Central memory CD8-positive, alpha-beta T cell (primary cell): ENCODE results near the gene ISL2.

Experiments
- ATAC-seq: fragments of 150-1000 bp; cut with Tn5 transposase; replicated peaks from 2 replicates; pipeline ENCODE4 v1.10.0; 2022; ENCODE audit warnings: mild to moderate bottlenecking, moderate FRiP score, moderate number of reproducible peaks; ENCODE audit not compliant: poor library complexity, severe bottlenecking; ENCODE audit errors: extremely low read depth
- DNase-seq, 2 donors: peaks; one replicate each; pipeline ENCODE4 v3.0.0; 2021; ENCODE audit warnings: low spot score in 2 of 2
- H3K27ac Mint-ChIP-seq: one replicate; pipeline ENCODE4 v1.8.0; 2022; ENCODE audit warnings: low read depth, mild to moderate bottlenecking, moderate library complexity, mixed read lengths
- H3K27me3 Mint-ChIP-seq: one replicate; pipeline ENCODE4 v1.8.0; 2022; ENCODE audit warnings: mixed read lengths
- H3K36me3 Mint-ChIP-seq: one replicate; pipeline ENCODE4 v1.8.0; 2022; ENCODE audit warnings: mild to moderate bottlenecking, moderate library complexity, mixed read lengths; ENCODE audit not compliant: insufficient read depth
- H3K4me1 Mint-ChIP-seq: one replicate; pipeline ENCODE4 v1.8.0; 2022; ENCODE audit warnings: mixed read lengths
- H3K4me3 Mint-ChIP-seq: one replicate; pipeline ENCODE4 v1.8.0; 2022; ENCODE audit warnings: mild to moderate bottlenecking, moderate library complexity, mixed read lengths
- H3K9me3 Mint-ChIP-seq: one replicate; pipeline ENCODE4 v1.8.0; 2022; ENCODE audit warnings: mixed read lengths

Gene ISL2

DNA sequence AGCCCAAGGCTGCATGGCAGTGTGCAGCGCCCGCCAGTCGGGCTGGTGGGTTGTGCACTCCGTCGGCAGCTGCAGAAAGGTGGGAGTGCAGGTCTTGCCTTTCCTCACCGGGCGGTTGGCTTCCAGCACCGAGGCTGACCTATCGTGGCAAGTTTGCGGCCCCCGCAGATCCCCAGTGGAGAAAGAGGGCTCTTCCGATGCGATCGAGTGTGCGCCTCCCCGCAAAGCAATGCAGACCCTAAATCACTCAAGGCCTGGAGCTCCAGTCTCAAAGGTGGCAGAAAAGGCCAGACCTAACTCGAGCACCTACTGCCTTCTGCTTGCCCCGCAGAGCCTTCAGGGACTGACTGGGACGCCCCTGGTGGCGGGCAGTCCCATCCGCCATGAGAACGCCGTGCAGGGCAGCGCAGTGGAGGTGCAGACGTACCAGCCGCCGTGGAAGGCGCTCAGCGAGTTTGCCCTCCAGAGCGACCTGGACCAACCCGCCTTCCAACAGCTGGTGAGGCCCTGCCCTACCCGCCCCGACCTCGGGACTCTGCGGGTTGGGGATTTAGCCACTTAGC is 4.3 kb downstream of the ISL2 start:
- H3K27ac Mint-ChIP-seq, result no peak overlapping the region
- DNase-seq, result peak in 1 of 2 donors; percentile 25
- peaks cover 94% of the 10 kb centered on the region for H3K27me3 Mint-ChIP-seq

DNA sequence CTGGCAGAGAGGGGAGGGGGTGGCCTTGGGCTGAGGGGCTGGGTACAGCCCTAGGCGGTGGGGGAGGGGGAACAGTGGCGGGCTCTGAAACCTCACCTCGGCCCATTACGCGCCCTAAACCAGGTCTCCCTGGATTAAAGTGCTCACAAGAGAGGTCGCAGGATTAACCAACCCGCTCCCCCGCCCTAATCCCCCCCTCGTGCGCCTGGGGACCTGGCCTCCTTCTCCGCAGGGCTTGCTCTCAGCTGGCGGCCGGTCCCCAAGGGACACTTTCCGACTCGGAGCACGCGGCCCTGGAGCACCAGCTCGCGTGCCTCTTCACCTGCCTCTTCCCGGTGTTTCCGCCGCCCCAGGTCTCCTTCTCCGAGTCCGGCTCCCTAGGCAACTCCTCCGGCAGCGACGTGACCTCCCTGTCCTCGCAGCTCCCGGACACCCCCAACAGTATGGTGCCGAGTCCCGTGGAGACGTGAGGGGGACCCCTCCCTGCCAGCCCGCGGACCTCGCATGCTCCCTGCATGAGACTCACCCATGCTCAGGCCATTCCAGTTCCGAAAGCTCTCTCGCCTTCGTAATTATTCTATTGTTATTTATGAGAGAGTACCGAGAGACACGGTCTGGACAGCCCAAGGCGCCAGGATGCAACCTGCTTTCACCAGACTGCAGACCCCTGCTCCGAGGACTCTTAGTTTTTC is 4.9 kb downstream of the ISL2 start:
- Mint-ChIP-seq H3K4me1 (peaks cover 61% of the 10 kb centered on the region), H3K4me3 (peak overlapping the region; percentile 82), H3K36me3 (peaks cover 23% of the 10 kb centered on the region), H3K9me3 (no peaks in the 10 kb centered on the region), H3K27ac (no peak overlapping the region), H3K27me3 (peaks cover 89% of the 10 kb centered on the region)
- no peak for DNase-seq
- ATAC-seq, result no peak

More for the DNA sequence above, 4.3 kb downstream of the ISL2 start:
- H3K4me1 Mint-ChIP-seq, result peaks cover 62% of the 10 kb centered on the region
- ATAC-seq, result peak; percentile 66
- H3K9me3 Mint-ChIP-seq, result no peaks in the 10 kb centered on the region
- peak overlapping the region; percentile 82 for H3K4me3 Mint-ChIP-seq
- H3K36me3 Mint-ChIP-seq, result peaks cover 24% of the 10 kb centered on the region

DNA sequence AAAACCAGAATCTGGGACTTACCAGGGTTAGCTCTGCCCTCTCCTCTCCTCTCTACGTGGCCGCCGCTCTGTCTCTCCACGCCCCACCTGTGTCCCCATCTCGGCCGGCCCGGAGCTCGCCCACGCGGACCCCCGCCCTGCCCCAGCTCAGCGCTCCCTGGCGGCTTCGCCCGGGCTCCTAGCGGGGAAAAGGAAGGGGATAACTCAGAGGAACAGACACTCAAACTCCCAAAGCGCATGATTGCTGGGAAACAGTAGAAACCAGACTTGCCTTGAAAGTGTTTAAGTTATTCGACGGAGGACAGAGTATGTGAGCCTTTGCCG is 5.4 kb downstream of the ISL2 start:
- Mint-ChIP-seq H3K9me3 (no peaks in the 10 kb centered on the region), H3K36me3 (peaks cover 19% of the 10 kb centered on the region), H3K4me3 (peak overlapping the region; percentile 82), H3K4me1 (peaks cover 56% of the 10 kb centered on the region), H3K27me3 (peaks cover 84% of the 10 kb centered on the region), H3K27ac (no peak overlapping the region)
- DNase-seq (no peak), ATAC-seq (no peak)

GRCh38 chr15:76342382-76343201 is 6.0 kb downstream of the ISL2 start:
- H3K27ac Mint-ChIP-seq, result no peak overlapping the region
- peaks cover 14% of the 10 kb centered on the region for H3K36me3 Mint-ChIP-seq
- DNase-seq (no peak), ATAC-seq (no peak)
- H3K27me3 Mint-ChIP-seq, result peaks cover 80% of the 10 kb centered on the region
- H3K4me1 Mint-ChIP-seq, result peaks cover 50% of the 10 kb centered on the region
- H3K4me3 Mint-ChIP-seq, result peak overlapping the region; percentile 82
- H3K9me3 Mint-ChIP-seq, result no peaks in the 10 kb centered on the region

GRCh38 chr15:76343313-76343996 is 6.9 kb downstream of the ISL2 start:
- DNase-seq (no peak), ATAC-seq (no peak)
- H3K9me3 Mint-ChIP-seq, result no peaks in the 10 kb centered on the region
- peaks cover 46% of the 10 kb centered on the region for H3K4me1 Mint-ChIP-seq
- no peak overlapping the region for H3K27ac Mint-ChIP-seq
- H3K4me3 Mint-ChIP-seq, result peak overlapping the region; percentile 4
- H3K36me3 Mint-ChIP-seq, result peaks cover 16% of the 10 kb centered on the region
- H3K27me3 Mint-ChIP-seq, result peaks cover 79% of the 10 kb centered on the region

- H3K36me3 Mint-ChIP-seq, result peaks cover 16% of the 10 kb centered on the region
- H3K27ac Mint-ChIP-seq, result no peak overlapping the region
- H3K9me3 Mint-ChIP-seq, result no peaks in the 10 kb centered on the region
- ATAC-seq (no peak), DNase-seq (no peak)
- H3K27me3 Mint-ChIP-seq, result peaks cover 64% of the 10 kb centered on the region
- peaks cover 30% of the 10 kb centered on the region for H3K4me1 Mint-ChIP-seq
- peak overlapping the region; percentile 67 for H3K4me3 Mint-ChIP-seq
Observed at GRCh38 chr15:76344893-76345582, 8.5 kb downstream of the ISL2 start.

- DNase-seq (no peak), ATAC-seq (no peak)
- peaks cover 14% of the 10 kb centered on the region for H3K36me3 Mint-ChIP-seq
- no peak overlapping the region for H3K27ac Mint-ChIP-seq
- no peaks in the 10 kb centered on the region for H3K9me3 Mint-ChIP-seq
- peak overlapping the region; percentile 67 for H3K4me3 Mint-ChIP-seq
- H3K27me3 Mint-ChIP-seq, result peaks cover 59% of the 10 kb centered on the region
- peaks cover 25% of the 10 kb centered on the region for H3K4me1 Mint-ChIP-seq
Observed at GRCh38 chr15:76345583-76345879, 9.0 kb downstream of the ISL2 start.

DNA sequence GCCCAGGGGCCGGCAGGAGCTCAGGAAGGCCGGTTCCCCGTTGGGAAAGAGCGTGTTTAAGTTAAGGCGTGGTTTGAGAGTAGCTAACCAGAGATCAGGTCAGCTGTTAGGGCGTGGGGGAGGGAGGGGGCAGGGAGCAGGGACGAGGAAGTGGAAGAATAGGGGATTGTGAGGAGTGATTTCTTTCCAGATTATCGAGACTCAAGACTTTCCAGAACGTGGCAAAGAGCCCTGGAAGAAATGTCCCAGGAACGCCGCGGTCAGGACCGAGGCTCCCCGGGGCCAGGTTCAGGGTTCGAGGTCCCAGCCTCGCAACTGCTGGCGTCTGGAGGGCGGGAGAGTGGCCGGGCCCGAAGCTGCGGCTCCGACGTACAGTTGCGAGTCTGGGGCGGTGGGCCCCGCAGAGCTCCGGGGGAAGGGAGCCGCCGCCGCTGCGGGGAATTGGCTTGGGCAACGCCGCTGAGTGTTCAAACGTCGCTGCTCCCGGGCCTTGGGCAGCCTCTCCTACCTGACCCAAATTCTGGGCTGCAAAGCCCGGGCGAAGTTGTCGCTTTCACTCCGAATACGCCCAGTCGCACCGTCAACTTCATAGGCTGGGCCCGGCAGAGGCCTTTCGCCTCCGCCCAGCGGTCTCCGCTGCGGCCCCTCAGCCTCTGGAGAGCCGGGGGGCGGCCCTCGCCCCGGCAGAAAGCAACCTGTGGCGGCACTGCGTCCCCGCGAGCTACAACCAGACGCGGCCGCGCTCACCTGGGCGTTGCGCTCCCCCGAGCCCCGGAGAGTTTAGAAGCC is 9.5 kb downstream of the ISL2 start:
- Mint-ChIP-seq H3K4me1 (peaks cover 25% of the 10 kb centered on the region), H3K4me3 (peak overlapping the region; percentile 67), H3K27ac (no peak overlapping the region), H3K27me3 (peaks cover 53% of the 10 kb centered on the region), H3K9me3 (no peaks in the 10 kb centered on the region), H3K36me3 (peaks cover 11% of the 10 kb centered on the region)
- ATAC-seq (peak; percentile 26), DNase-seq (no peak)

GRCh38 chr15:76346669-76347481 is 10.3 kb downstream of the ISL2 start:
- no peak for DNase-seq
- Mint-ChIP-seq H3K4me3 (no peak overlapping the region), H3K36me3 (peaks cover 11% of the 10 kb centered on the region), H3K4me1 (peaks cover 20% of the 10 kb centered on the region), H3K27me3 (peaks cover 45% of the 10 kb centered on the region), H3K27ac (no peak overlapping the region), H3K9me3 (no peaks in the 10 kb centered on the region)
- no peak for ATAC-seq

GRCh38 chr15:76347482-76348055 is 11.0 kb downstream of the ISL2 start:
- Mint-ChIP-seq H3K27ac (no peak overlapping the region), H3K4me3 (peak overlapping the region; percentile 31), H3K4me1 (peaks cover 16% of the 10 kb centered on the region), H3K27me3 (peaks cover 41% of the 10 kb centered on the region), H3K9me3 (no peaks in the 10 kb centered on the region), H3K36me3 (peaks cover 11% of the 10 kb centered on the region)
- no peak for ATAC-seq
- DNase-seq, result no peak
